Measurements from ENCODE around the gene KRTAP5-10.
"Not testable (repeated sequence)": the region's sequence is repeated elsewhere in the genome, so short reads cannot be mapped to it uniquely, and the experiment has no call there.

Gene KRTAP5-10

GRCh38 chr11:71577469-71578004 lies 12.2 kb downstream of the KRTAP5-10 start:
- no peak for DNase-seq
- Mint-ChIP-seq H3K27me3 (ENCODE audit: low read depth, poor library complexity) (peaks cover 22% of the 10 kb centered on the region), H3K36me3 (ENCODE audit: low read depth) (no peaks in the 10 kb centered on the region), H3K4me3 (no peak overlapping the region), H3K4me1 (peaks cover 37% of the 10 kb centered on the region), H3K27ac (no peak overlapping the region), H3K9me3 (no peaks in the 10 kb centered on the region)
- no peak for TF ChIP-seq CTCF (IDR thresholded peaks at IDR 0.05)

GRCh38 chr11:71579513-71579912 lies 14.2 kb downstream of the KRTAP5-10 start:
- H3K4me3 Mint-ChIP-seq; H3K9me3 Mint-ChIP-seq; H3K36me3 Mint-ChIP-seq (ENCODE audit: low read depth); H3K27ac Mint-ChIP-seq; DNase-seq: not testable (repeated sequence)
- H3K27me3 Mint-ChIP-seq (ENCODE audit: low read depth, poor library complexity) = peaks cover 29% of the 10 kb centered on the region
- H3K4me1 Mint-ChIP-seq = peaks cover 37% of the 10 kb centered on the region

GRCh38 chr11:71580057-71581003 lies 15.0 kb downstream of the KRTAP5-10 start:
- H3K9me3 Mint-ChIP-seq = no peaks in the 10 kb centered on the region
- H3K4me3 Mint-ChIP-seq = no peak overlapping the region
- TF ChIP-seq CTCF (IDR thresholded peaks at IDR 0.05) = peak; percentile 85
- DNase-seq = peak; percentile 52
- no peak overlapping the region for H3K27ac Mint-ChIP-seq
- no peaks in the 10 kb centered on the region for H3K36me3 Mint-ChIP-seq (ENCODE audit: low read depth)
- H3K27me3 Mint-ChIP-seq (ENCODE audit: low read depth, poor library complexity) = peaks cover 33% of the 10 kb centered on the region
- peaks cover 37% of the 10 kb centered on the region for H3K4me1 Mint-ChIP-seq

- H3K27ac Mint-ChIP-seq = no peak overlapping the region
Measured at GRCh38 chr11:71581826-71582225, 16.5 kb downstream of the KRTAP5-10 start.

GRCh38 chr11:71582309-71582895 lies 17.0 kb downstream of the KRTAP5-10 start, which contains the start of gene KRTAP5-11:
Gene KRTAP5-11, minus strand, starts transcription at chr11:71582875. Its CDS starts 38 bp downstream, at chr11:71582837.
- TF ChIP-seq CTCF (IDR thresholded peaks at IDR 0.05) = no peak

More at GRCh38 chr11:71581826-71582225, 16.5 kb downstream of the KRTAP5-10 start:
- Mint-ChIP-seq H3K9me3 (no peaks in the 10 kb centered on the region), H3K36me3 (ENCODE audit: low read depth) (no peaks in the 10 kb centered on the region), H3K4me3 (no peak overlapping the region), H3K4me1 (peaks cover 37% of the 10 kb centered on the region), H3K27me3 (ENCODE audit: low read depth, poor library complexity) (peaks cover 28% of the 10 kb centered on the region)
- no peak for TF ChIP-seq CTCF (IDR thresholded peaks at IDR 0.05)
- DNase-seq = no peak

GRCh38 chr11:71582969-71583368 lies 17.6 kb downstream of the KRTAP5-10 start:
- H3K4me3 Mint-ChIP-seq; H3K27ac Mint-ChIP-seq; DNase-seq; H3K9me3 Mint-ChIP-seq; H3K36me3 Mint-ChIP-seq (ENCODE audit: low read depth): not testable (repeated sequence)
- Mint-ChIP-seq H3K4me1 (peaks cover 46% of the 10 kb centered on the region), H3K27me3 (ENCODE audit: low read depth, poor library complexity) (peaks cover 28% of the 10 kb centered on the region)

More at GRCh38 chr11:71582309-71582895, 17.0 kb downstream of the KRTAP5-10 start, which contains the start of gene KRTAP5-11:
- Mint-ChIP-seq H3K27ac (no peak within 1 kb of the TSS), H3K4me3 (no peak within 1 kb of the TSS), H3K36me3 (ENCODE audit: low read depth) (no peaks in the 10 kb centered on the region), H3K4me1 (peaks cover 43% of the 10 kb centered on the region), H3K27me3 (ENCODE audit: low read depth, poor library complexity) (peaks cover 28% of the 10 kb centered on the region), H3K9me3 (no peaks in the 10 kb centered on the region)
- DNase-seq = no peak

- H3K9me3 Mint-ChIP-seq; H3K27ac Mint-ChIP-seq; H3K4me3 Mint-ChIP-seq; DNase-seq; H3K36me3 Mint-ChIP-seq (ENCODE audit: low read depth): not testable (repeated sequence)
- Mint-ChIP-seq H3K4me1 (peaks cover 33% of the 10 kb centered on the region), H3K27me3 (ENCODE audit: low read depth, poor library complexity) (peaks cover 32% of the 10 kb centered on the region)
Measured at GRCh38 chr11:71585673-71586072, 20.3 kb downstream of the KRTAP5-10 start.

- H3K27ac Mint-ChIP-seq; H3K4me3 Mint-ChIP-seq; H3K9me3 Mint-ChIP-seq; H3K36me3 Mint-ChIP-seq (ENCODE audit: low read depth); DNase-seq: not testable (repeated sequence)
- peaks cover 21% of the 10 kb centered on the region for H3K4me1 Mint-ChIP-seq
- peaks cover 18% of the 10 kb centered on the region for H3K27me3 Mint-ChIP-seq (ENCODE audit: low read depth, poor library complexity)
Measured at GRCh38 chr11:71588314-71588713, 23.0 kb downstream of the KRTAP5-10 start.

GRCh38 chr11:71588822-71589545 lies 23.6 kb downstream of the KRTAP5-10 start:
- DNase-seq; H3K36me3 Mint-ChIP-seq (ENCODE audit: low read depth): not testable (repeated sequence)

More at GRCh38 chr11:71588822-71589545, 23.6 kb downstream of the KRTAP5-10 start:
- H3K27ac Mint-ChIP-seq, H3K4me3 Mint-ChIP-seq, H3K9me3 Mint-ChIP-seq: not testable (repeated sequence)
- Mint-ChIP-seq H3K4me1 (peaks cover 21% of the 10 kb centered on the region), H3K27me3 (ENCODE audit: low read depth, poor library complexity) (peaks cover 24% of the 10 kb centered on the region)

Measured in nephron progenitor cell (in vitro differentiated cells).